Gastrocnemius medialis (tissue), 4 donors: ENCODE measurements around the gene NBDY. TPM values are rescaled to one million over a fixed set of nuclear protein-coding genes. Genes with fewer than 3 reads are reported as not detected.
"Not testable (repeated sequence)": the region's sequence is repeated elsewhere in the genome, so short reads cannot be mapped to it uniquely, and the experiment has no call there.

Experiments used
- ATAC-seq, 2 donors: fragments of 150-250 bp; one replicate each; pipeline ENCODE4 v1.9.1; 2016
- DNase-seq, 2 donors: peaks; one replicate each; pipeline ENCODE4 v3.0.0-alpha.2; 2019
- H3K27ac ChIP-seq, 4 donors: fragments of 200-600 bp; sonication (generic); 1 replicate in 1 of 4; 2 replicates in 3 of 4; pipeline ENCODE4 v1.5.1; 2016 to 2018; ENCODE audit warnings: mild to moderate bottlenecking in 2 of 4, moderate library complexity in 1 of 4
- H3K27me3 ChIP-seq, 3 donors: fragments of 200-600 bp; sonication (generic) in 2 of 3; 1 replicate in 1 of 3; 2 replicates in 2 of 3; pipeline versions ENCODE4 v1.5.1 to v1.6.0; 2016 to 2019; ENCODE audit warnings: mild to moderate bottlenecking in 1 of 3, moderate library complexity in 1 of 3
- H3K36me3 ChIP-seq, 2 donors: fragments of 200-600 bp; sonication (generic) in 1 of 2; one replicate each; pipeline ENCODE4 v1.5.1; 2017 to 2018
- H3K4me1 ChIP-seq, 2 donors: fragments of 200-600 bp; sonication (generic) in 1 of 2; one replicate each; pipeline ENCODE4 v1.5.1; 2016 to 2017; ENCODE audit warnings: mild to moderate bottlenecking in 2 of 2
- H3K4me3 ChIP-seq, 4 donors: fragments of 200-600 bp; sonication (generic) in 3 of 4; 1 replicate in 1 of 4; 2 replicates in 3 of 4; pipeline ENCODE4 v1.5.1; 2016 to 2019; ENCODE audit warnings: mild to moderate bottlenecking in 2 of 4
- H3K9me3 ChIP-seq, 3 donors: fragments of 200-600 bp; sonication (generic) in 2 of 3; 1 replicate in 1 of 3; 2 replicates in 2 of 3; pipeline ENCODE4 v1.5.1; 2016 to 2019
- POLR2A ChIP-seq, 2 donors: fragments of 450-650 bp; IDR thresholded peaks; one replicate each; pipeline ENCODE4 v1.6.1; 2017; ENCODE audit warnings: antibody characterized with exemption in 2 of 2, mild to moderate bottlenecking in 2 of 2, moderate library complexity in 2 of 2
- in situ Hi-C, 4 donors: fragments of 200-750 bp; cut with MboI; loops; one replicate each; pipeline versions ENCODE4 v1.15.0 to v1.8.0; 2017; ENCODE audit warnings: low sequenced_read_pairs in 4 of 4
- intact Hi-C: fragments of 100-400 bp; cut with DNase I; formaldehyde crosslinking; loops from one replicate; pipeline ENCODE4 v1.15.1; 2023; ENCODE audit warnings: low total_unique reads
- total RNA-seq, 4 donors: library from RNA; depleted of rRNA; stranded (reverse); fragments of >200 nt; gene quantifications; one replicate each; pipeline versions ENCODE4 v1.1.0 to v1.2.3, GENCODE V29; 2016
- TF ChIP-seq, protein P1 (sequence below), 5 experiments: fragments of 450-650 bp in 3 of 5; fragments of 200-600 bp in 2 of 5; sonication (generic) in 2 of 5; IDR thresholded peaks in 4 of 5; conservative IDR thresholded peaks in 1 of 5; 1 replicate in 4 of 5; 2 replicates in 1 of 5; pipeline ENCODE4 v1.5.1; 2016 to 2019; ENCODE audit warnings: antibody characterized with exemption in 5 of 5, mild to moderate bottlenecking in 3 of 5, moderate library complexity in 3 of 5

Gene NBDY
- total RNA-seq, 4 donors from 2014 or later: 3.7 to 9.8 (median 5.9) TPM

DNA sequence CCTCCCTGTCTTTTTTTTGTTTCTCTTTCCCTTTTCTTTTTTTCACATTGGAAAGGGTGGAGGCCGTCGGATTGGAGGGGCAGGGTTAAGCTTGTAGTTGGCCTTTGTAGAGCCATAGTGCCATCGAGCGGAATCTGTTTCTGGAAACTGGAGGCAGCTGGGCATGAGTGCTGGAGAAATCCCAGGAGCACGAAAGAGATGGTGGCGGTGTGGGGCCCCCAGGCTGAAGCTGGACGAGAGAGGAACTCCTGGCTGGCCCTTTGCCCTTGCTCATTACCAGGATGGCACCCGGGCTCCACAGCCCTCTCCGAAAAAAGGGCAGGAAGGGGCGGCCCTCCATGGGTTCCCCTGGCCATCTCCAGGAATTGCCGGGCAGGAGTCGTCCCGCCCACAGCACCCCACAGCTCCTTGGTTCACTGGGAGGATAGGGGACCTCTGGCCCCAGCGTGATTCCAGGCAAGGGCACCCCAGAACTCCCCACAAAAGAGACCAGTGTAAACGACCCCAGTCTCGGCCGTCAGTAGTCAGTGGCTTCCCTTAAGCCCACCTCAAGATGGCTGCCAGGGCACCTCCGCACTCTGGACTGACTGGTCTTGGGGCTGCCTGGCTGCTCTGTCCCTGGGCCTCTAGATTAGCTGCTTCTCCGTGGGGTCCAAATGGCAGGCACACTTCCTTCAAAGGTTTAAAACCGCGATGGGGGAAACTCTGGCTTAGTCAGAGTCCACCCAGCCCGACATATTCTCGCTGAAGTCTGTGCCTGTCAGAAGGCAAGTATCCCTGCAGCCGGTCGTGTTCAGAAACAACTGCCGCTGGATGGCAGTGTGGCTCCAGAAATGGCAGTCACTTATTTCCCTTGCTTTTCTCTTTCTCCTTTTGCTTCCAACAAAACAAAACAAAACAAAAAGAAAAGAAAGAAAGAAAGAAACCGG, 74.1 kb downstream of the NBDY start:
- DNase-seq: peak; percentile 38 to 61
- ATAC-seq: peak; percentile 78 to 84
- intact Hi-C loops (loop anchor here (1.0 to 10.0 kb wide), 5 partner anchors 142 to 1122 kb away; partner anchors contain the start of genes SPIN2B and ZXDB), in situ Hi-C loops (loop anchor here in 3 of 4 donors (25.0 kb wide), 3 partner anchors 184 to 1109 kb away; partner anchors contain the start of genes SPIN3 (in 3 of the 3), ZXDA (in 2 of the 3) and ZXDB (in 1 of the 3))
- H3K9me3 ChIP-seq: no peaks in the 10 kb centered on the region
- peak overlapping the region; percentile 81 to 85 (median 84) for H3K27ac ChIP-seq
- peaks cover 5 to 24% of the 10 kb centered on the region in 2 donors for H3K4me1 ChIP-seq
- no peaks in the 10 kb centered on the region for H3K36me3 ChIP-seq
- H3K4me3 ChIP-seq: peak overlapping the region; percentile 52 to 76 (median 63)
- TF ChIP-seq POLR2A (IDR thresholded peaks at IDR 0.05): no peak
- TF ChIP-seq, protein P1, sequence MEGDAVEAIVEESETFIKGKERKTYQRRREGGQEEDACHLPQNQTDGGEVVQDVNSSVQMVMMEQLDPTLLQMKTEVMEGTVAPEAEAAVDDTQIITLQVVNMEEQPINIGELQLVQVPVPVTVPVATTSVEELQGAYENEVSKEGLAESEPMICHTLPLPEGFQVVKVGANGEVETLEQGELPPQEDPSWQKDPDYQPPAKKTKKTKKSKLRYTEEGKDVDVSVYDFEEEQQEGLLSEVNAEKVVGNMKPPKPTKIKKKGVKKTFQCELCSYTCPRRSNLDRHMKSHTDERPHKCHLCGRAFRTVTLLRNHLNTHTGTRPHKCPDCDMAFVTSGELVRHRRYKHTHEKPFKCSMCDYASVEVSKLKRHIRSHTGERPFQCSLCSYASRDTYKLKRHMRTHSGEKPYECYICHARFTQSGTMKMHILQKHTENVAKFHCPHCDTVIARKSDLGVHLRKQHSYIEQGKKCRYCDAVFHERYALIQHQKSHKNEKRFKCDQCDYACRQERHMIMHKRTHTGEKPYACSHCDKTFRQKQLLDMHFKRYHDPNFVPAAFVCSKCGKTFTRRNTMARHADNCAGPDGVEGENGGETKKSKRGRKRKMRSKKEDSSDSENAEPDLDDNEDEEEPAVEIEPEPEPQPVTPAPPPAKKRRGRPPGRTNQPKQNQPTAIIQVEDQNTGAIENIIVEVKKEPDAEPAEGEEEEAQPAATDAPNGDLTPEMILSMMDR (IDR thresholded peaks at IDR 0.05 in 4 of 5, conservative IDR thresholded peaks at IDR 0.05 in 1 of 5): peak; percentile 42 to 77 (median 67)
- H3K27me3 ChIP-seq: no peaks in the 10 kb centered on the region

DNA sequence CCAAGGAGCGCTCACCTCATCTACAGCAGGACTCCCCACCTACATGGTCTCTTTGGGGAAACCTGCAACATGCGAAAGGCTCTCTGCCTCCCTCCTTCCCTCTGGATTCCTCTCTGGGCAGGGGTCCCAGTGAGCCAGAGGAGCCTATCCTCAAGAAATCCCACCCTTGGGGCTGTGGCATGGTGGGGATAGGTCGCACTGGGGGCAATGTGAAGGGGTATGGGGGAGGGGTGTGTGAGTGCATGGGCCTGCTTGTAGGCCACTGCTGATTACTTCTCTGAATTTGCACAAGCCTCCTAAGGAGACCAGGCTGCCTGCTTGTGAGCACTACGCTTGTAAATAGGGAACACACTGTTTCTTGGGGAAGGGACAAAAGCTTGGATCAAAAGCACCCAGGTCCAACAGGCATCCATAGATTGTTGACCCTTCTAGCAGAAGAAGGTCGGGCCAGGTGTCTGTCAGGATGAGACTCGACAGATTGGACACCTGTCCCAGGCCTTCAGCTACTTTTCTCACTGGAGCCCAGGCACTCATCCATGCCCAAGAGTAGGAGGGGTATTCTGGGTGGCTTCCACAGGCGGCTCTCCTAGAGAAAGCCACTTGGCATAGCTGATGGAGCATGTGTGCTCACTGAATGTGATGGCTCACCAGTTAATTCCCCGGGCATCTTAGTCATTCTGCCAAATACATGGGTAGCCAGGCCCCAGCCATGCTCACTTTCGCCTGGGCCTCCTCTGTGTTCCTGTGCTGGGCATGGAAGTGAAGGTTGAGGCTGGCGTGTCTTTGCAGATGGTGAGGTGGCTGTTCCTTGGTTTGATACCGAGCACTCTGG, 75.0 kb downstream of the NBDY start:
- no peaks in the 10 kb centered on the region for H3K9me3 ChIP-seq
- H3K36me3 ChIP-seq: no peaks in the 10 kb centered on the region
- DNase-seq (peak; percentile 23 to 39), ATAC-seq (peak; percentile 47 to 54)
- TF ChIP-seq, protein P1 (IDR thresholded peaks at IDR 0.05 in 4 of 5, conservative IDR thresholded peaks at IDR 0.05 in 1 of 5): peak in 1 of 5 experiments; percentile 1
- no peak for TF ChIP-seq POLR2A (IDR thresholded peaks at IDR 0.05)
- H3K4me1 ChIP-seq: peaks cover 5 to 18% of the 10 kb centered on the region in 2 donors
- in situ Hi-C loops: loop anchor here in 3 of 4 donors (25.0 kb wide), 3 partner anchors 183 to 1108 kb away; partner anchors contain the start of genes SPIN3 (in 3 of the 3), ZXDA (in 2 of the 3) and ZXDB (in 1 of the 3)
- H3K27me3 ChIP-seq: no peaks in the 10 kb centered on the region
- H3K27ac ChIP-seq: peak overlapping the region; percentile 81 to 85 (median 84)
- intact Hi-C loops: loop anchor here (1.0 to 10.0 kb wide), 5 partner anchors 141 to 1121 kb away; partner anchors contain the start of genes SPIN2B and ZXDB
- H3K4me3 ChIP-seq: peak overlapping the region; percentile 52 to 76 (median 63)

DNA sequence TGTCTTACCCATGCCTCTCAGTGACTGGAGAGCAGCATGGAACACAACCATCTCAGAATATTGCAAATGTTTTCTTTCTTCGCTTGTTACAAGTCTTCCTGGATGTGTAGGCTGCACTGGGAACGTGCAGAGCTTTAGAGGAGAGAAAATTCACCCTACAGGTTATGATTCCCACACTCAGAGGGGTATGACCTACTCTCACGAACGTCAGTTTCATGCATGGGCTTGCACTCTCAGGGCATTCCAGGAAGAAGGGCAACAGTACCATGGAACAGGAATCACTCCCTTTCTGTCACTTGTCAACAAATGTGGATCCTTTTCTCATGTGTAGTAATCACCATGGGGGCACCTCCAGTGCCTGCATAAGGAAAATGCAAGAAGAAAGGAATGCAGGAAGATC, 75.8 kb downstream of the NBDY start:
- Histone ChIP-seq H3K4me3 (no peak overlapping the region), H3K4me1 (peaks cover 5 to 18% of the 10 kb centered on the region in 2 donors), H3K36me3 (no peaks in the 10 kb centered on the region), H3K27me3 (no peaks in the 10 kb centered on the region), H3K9me3 (no peaks in the 10 kb centered on the region), H3K27ac (peak overlapping the region; percentile 81 to 85 (median 84))
- no peak for ATAC-seq
- in situ Hi-C loops: loop anchor here in 3 of 4 donors (25.0 kb wide), 3 partner anchors 182 to 1107 kb away; partner anchors contain the start of genes SPIN3 (in 3 of the 3), ZXDA (in 2 of the 3) and ZXDB (in 1 of the 3)
- DNase-seq: no peak
- TF ChIP-seq, protein P1 (IDR thresholded peaks at IDR 0.05 in 4 of 5, conservative IDR thresholded peaks at IDR 0.05 in 1 of 5): no peak
- TF ChIP-seq POLR2A (IDR thresholded peaks at IDR 0.05): no peak
- intact Hi-C loops: loop anchor here (5.0 to 10.0 kb wide), 4 partner anchors 140 to 1120 kb away; partner anchors contain the start of genes SPIN2B and ZXDB

DNA sequence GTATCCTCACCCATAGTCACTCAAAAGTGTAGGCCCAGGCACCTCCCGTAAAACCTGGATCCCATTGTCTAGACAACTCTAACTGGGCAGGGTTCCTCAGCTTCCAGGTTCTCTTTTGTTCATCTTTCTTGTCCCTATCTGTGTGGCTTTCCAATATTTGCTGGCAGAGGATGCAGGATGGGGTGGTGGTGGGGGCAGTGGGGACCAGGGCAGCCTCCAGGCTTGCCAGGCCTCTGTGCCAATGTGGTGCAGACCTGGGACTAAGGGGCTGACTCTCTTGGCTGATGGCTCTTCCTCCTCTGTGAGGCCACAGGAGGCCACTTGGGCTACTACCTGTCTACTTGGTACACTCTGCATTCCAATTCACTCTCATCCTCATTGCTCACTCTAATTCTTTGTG, 76.4 kb downstream of the NBDY start:
- in situ Hi-C loops: loop anchor here in 3 of 4 donors (25.0 kb wide), 3 partner anchors 182 to 1107 kb away; partner anchors contain the start of genes SPIN3 (in 3 of the 3), ZXDA (in 2 of the 3) and ZXDB (in 1 of the 3)
- intact Hi-C loops: loop anchor here (10.0 kb wide), 2 partner anchors 139 to 1119 kb away; no protein-coding TSS in a partner anchor

DNA sequence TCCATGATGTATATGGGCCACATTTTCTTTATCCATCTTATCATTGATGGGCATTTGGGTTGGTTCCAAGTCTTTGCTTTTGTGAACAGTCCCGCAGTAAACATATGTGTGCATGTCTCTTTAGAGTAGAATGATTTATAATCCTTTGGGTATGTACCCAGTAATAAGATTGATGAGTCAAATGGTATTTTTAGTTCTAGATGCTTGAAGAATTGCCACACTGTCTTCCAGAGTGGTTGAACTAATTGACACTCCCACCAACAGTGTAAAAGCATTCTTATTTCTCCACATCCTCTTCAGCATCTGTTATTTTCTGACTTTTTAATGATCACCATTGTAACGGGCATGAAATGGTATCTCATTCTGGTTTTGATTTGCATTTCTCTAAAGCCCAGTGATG, 77.1 kb downstream of the NBDY start:
- intact Hi-C loops: loop anchor here (10.0 kb wide), 2 partner anchors 139 to 1119 kb away; no protein-coding TSS in a partner anchor
- DNase-seq, ATAC-seq, H3K36me3 ChIP-seq, H3K9me3 ChIP-seq, H3K4me3 ChIP-seq, H3K27me3 ChIP-seq, H3K27ac ChIP-seq: not testable (repeated sequence)
- peaks cover 5 to 18% of the 10 kb centered on the region in 2 donors for H3K4me1 ChIP-seq
- in situ Hi-C loops: loop anchor here in 3 of 4 donors (25.0 kb wide), 3 partner anchors 181 to 1106 kb away; partner anchors contain the start of genes SPIN3 (in 3 of the 3), ZXDA (in 2 of the 3) and ZXDB (in 1 of the 3)

More for the DNA sequence above, 76.4 kb downstream of the NBDY start:
- Histone ChIP-seq H3K9me3 (no peaks in the 10 kb centered on the region), H3K27me3 (no peaks in the 10 kb centered on the region), H3K36me3 (no peaks in the 10 kb centered on the region), H3K4me3 (no peak overlapping the region), H3K27ac (no peak overlapping the region), H3K4me1 (peaks cover 5 to 18% of the 10 kb centered on the region in 2 donors)
- no peak for DNase-seq
- no peak for TF ChIP-seq POLR2A (IDR thresholded peaks at IDR 0.05)
- TF ChIP-seq, protein P1 (IDR thresholded peaks at IDR 0.05 in 4 of 5, conservative IDR thresholded peaks at IDR 0.05 in 1 of 5): no peak
- no peak for ATAC-seq
